ENCODE results near the gene ASB10. TPM values are rescaled to one million over a fixed set of nuclear protein-coding genes. Genes with fewer than 3 reads are reported as not detected.

The ASB10 gene
- total and polyA plus RNA-seq, 2 of the 8 experiments (the other 6 are each of a cell fraction or from before 2014, with no cell fraction given) = not detected

DNA sequence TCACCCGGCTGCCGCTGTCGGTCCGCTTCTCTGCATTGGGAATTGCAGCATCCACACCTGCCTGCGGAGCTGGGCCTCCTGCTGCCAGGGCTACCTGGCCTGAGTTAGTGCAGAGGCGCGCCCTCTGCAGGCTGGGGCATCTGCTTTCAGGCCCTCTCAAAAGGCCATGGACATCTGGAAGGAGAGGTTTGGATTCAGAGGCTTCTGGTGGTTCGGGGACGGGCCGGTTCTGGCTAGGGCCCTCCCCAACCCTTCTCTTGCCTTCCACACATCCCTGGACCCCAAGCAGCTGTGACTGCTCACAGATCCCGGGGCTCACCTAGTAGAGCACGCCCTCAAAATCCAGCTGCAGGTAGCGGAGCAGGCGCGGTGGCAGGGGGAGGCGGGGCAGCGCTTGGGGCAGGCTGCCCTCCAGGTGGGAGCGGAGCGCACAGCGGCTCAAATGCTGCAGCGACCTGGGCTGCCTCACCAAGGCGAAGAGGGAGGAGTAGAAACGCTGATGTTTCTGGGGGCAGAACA, 11.2 kb downstream of the ASB10 start:
- H3K79me1 ChIP-seq (ENCODE audit: low read depth, low read length) = no peaks in the 10 kb centered on the region
- H3K9me3 ChIP-seq (ENCODE audit: insufficient read depth in 2 of 2, low read depth in 1 of 2, low read length in 1 of 2) = peaks cover 1 to 14% of the 10 kb centered on the region in 2 experiments; a peak in 2 of 4 replicates
- CTCF ChIA-PET (ENCODE audit: partially characterized antibody) = interaction anchor here (0.6 to 7.4 kb wide), 18 partner anchors 10 to 158 kb away, joined by 3 to 52 read pairs (median 5); no protein-coding TSS in a partner anchor
- peak overlapping the region in 1 of 4 experiments; percentile 23; a peak in 1 of 8 replicates for H3K4me3 ChIP-seq (ENCODE audit: extremely low read depth in 1 of 4, insufficient read depth in 2 of 4, low read depth in 3 of 4, low read length in 4 of 4)
- no peak overlapping the region for H3K4ac ChIP-seq (replicated peaks; ENCODE audit: insufficient read length, low read depth, low read length)
- no peak overlapping the region for H3K14ac ChIP-seq (ENCODE audit: insufficient read length)
- WGBS, 2 experiments (ENCODE audit: extremely low coverage in 1 of 2, insufficient coverage in 1 of 2, insufficient read length in 1 of 2, insufficient replicate concordance in 2 of 2, low coverage in 1 of 2, low lambda C conversion rate in 2 of 2, missing lambda C conversion rate in 1 of 2) = 60% methylated on average over 21 of the region's 23 CpGs; no CpG with 5 or more reads in 1 of the 2 experiments
- no peak overlapping the region for H2AK5ac ChIP-seq (ENCODE audit: low read depth, low read length)
- H2AFZ ChIP-seq (ENCODE audit: low read length) = no peak overlapping the region
- H3K4me2 ChIP-seq (ENCODE audit: insufficient read depth in 1 of 2, low read depth in 2 of 2, low read length in 2 of 2) = peak overlapping the region in 1 of 2 experiments; percentile 41; a peak in 2 of 4 replicates
- peaks cover 0 to 6% (median 0%) of the 10 kb centered on the region in 4 experiments; a peak in 1 of 8 replicates for H3K36me3 ChIP-seq (ENCODE audit: control insufficient read depth in 2 of 4, insufficient read depth in 4 of 4, low read length in 3 of 4)
- no peak overlapping the region for H2BK15ac ChIP-seq (ENCODE audit: low read length)
- H3K4me1 ChIP-seq (replicated peaks in 1 of 4; ENCODE audit: control insufficient read depth in 3 of 4, insufficient read depth in 4 of 4, low read length in 3 of 4) = no peaks in the 10 kb centered on the region; a peak in 1 of 7 replicates
- no peak overlapping the region for H4K5ac ChIP-seq (ENCODE audit: insufficient read length, low read depth, low read length)
- no peaks in the 10 kb centered on the region for H3K23me2 ChIP-seq (ENCODE audit: low read depth, low read length)
- no peak overlapping the region for H2BK120ac ChIP-seq (replicated peaks; ENCODE audit: low read depth, low read length)
- no peak overlapping the region for H3K18ac ChIP-seq (ENCODE audit: extremely low read depth, low read length)
- no peak overlapping the region for H3K56ac ChIP-seq (replicated peaks; ENCODE audit: insufficient read length, low read depth, low read length)
- H3K9ac ChIP-seq (replicated peaks in 1 of 4; ENCODE audit: extremely low read depth in 1 of 4, low read depth in 3 of 4, low read length in 3 of 4) = no peak overlapping the region
- H4K20me1 ChIP-seq (replicated peaks in 1 of 2; ENCODE audit: control insufficient read depth in 1 of 2, insufficient read depth in 2 of 2, low read length in 2 of 2) = peaks cover 0 to 1% of the 10 kb centered on the region in 2 experiments
- no peak overlapping the region for H2BK20ac ChIP-seq (ENCODE audit: low read length)
- H4K91ac ChIP-seq (replicated peaks; ENCODE audit: insufficient read length, low read length) = no peak overlapping the region
- no peak overlapping the region for H4K8ac ChIP-seq (ENCODE audit: extremely low read depth, insufficient read depth, low read length)
- no peaks in the 10 kb centered on the region for H3K79me2 ChIP-seq (ENCODE audit: control insufficient read depth in 1 of 2, insufficient read depth in 2 of 2, low read length in 2 of 2)
- no peak overlapping the region for H2BK12ac ChIP-seq (ENCODE audit: low read depth, low read length)
- H3K23ac ChIP-seq (ENCODE audit: insufficient read length) = no peak overlapping the region
- no peak overlapping the region for H3K27ac ChIP-seq (ENCODE audit: low read depth, low read length)
- H2BK5ac ChIP-seq (ENCODE audit: low read depth, low read length) = no peak overlapping the region
- peaks cover 10 to 35% (median 30%) of the 10 kb centered on the region in 4 experiments for H3K27me3 ChIP-seq (replicated peaks in 1 of 4; ENCODE audit: control insufficient read depth in 3 of 4, extremely low read depth in 1 of 4, insufficient read depth in 3 of 4, low read length in 3 of 4)
- no peak for FAIRE-seq
- POLR2A ChIA-PET (ENCODE audit: partially characterized antibody) = interaction anchor here (0.9 to 1.4 kb wide), 2 partner anchors 9 to 50 kb away, joined by 3 to 6 read pairs; no protein-coding TSS in a partner anchor
- DNase-seq (ENCODE audit: low read depth in 1 of 2, low spot score in 2 of 2) = peak in 1 of 2 experiments; percentile 64
- TF ChIP-seq HDAC6 (IDR thresholded peaks at IDR 0.05; ENCODE audit: low read depth, low read length) (no peak), RAD21 (IDR thresholded peaks at IDR 0.05 in 1 of 2, conservative IDR thresholded peaks at IDR 0.05 in 1 of 2; ENCODE audit: low read depth in 2 of 2, low read length in 2 of 2) (peak; percentile 17 to 33; a peak in 3 of 4 replicates), GABPA (IDR thresholded peaks at IDR 0.05; ENCODE audit: borderline replicate concordance, insufficient read depth, low read length) (0 out of 2 replicates have a peak, but pooled peaks have one; percentile 33), PHF8 (conservative IDR thresholded peaks at IDR 0.05; ENCODE audit: low read depth, low read length) (no peak), EZH2 (IDR thresholded peaks at IDR 0.05; ENCODE audit: low read depth, low read length, severe bottlenecking) (peak; percentile 40), YY1 (IDR thresholded peaks at IDR 0.05; ENCODE audit: low read depth, low read length) (no peak)
- TF ChIP-seq, protein P1, sequence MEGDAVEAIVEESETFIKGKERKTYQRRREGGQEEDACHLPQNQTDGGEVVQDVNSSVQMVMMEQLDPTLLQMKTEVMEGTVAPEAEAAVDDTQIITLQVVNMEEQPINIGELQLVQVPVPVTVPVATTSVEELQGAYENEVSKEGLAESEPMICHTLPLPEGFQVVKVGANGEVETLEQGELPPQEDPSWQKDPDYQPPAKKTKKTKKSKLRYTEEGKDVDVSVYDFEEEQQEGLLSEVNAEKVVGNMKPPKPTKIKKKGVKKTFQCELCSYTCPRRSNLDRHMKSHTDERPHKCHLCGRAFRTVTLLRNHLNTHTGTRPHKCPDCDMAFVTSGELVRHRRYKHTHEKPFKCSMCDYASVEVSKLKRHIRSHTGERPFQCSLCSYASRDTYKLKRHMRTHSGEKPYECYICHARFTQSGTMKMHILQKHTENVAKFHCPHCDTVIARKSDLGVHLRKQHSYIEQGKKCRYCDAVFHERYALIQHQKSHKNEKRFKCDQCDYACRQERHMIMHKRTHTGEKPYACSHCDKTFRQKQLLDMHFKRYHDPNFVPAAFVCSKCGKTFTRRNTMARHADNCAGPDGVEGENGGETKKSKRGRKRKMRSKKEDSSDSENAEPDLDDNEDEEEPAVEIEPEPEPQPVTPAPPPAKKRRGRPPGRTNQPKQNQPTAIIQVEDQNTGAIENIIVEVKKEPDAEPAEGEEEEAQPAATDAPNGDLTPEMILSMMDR (IDR thresholded peaks at IDR 0.05; ENCODE audit: control extremely low read depth in 1 of 3, insufficient read depth in 1 of 3, low read depth in 1 of 3, low read length in 3 of 3) = peak in 2 of 3 experiments; percentile 67 to 70; a peak in 3 of 4 replicates
- TF ChIP-seq, protein P2, sequence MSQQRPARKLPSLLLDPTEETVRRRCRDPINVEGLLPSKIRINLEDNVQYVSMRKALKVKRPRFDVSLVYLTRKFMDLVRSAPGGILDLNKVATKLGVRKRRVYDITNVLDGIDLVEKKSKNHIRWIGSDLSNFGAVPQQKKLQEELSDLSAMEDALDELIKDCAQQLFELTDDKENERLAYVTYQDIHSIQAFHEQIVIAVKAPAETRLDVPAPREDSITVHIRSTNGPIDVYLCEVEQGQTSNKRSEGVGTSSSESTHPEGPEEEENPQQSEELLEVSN (IDR thresholded peaks at IDR 0.05) = peak; percentile 34; the same call in 1 of the 2 replicates
